GM12878 (cell line): ENCODE measurements around the gene SELENOW. TPM values are rescaled to one million over a fixed set of nuclear protein-coding genes. Genes with fewer than 3 reads are reported as not detected.

Experiments
- ATAC-seq: fragments of 200-7000 bp; cut with Tn5 transposase; 3 replicates; pipeline ENCODE4 v1.9.1; 2020; ENCODE audit warnings: mild to moderate bottlenecking, moderate library complexity
- BruUV-seq: library from RNA; stranded (reverse); fragments of 400-500 nt; replicated peaks from 2 replicates; lab custom pipeline; 2021; lab: Mats Ljungman, UMichigan
- CTCF ChIA-PET: fragments of 300-600 bp; sonication (Branson Sonifier 250); formaldehyde crosslinking; extraction: SDS; loops from one replicate; lab custom pipeline; 2021; ENCODE audit warnings: inconsistent platforms; lab: Yijun Ruan, JAX
- POLR2A ChIA-PET: fragments of 350-600 bp; formaldehyde crosslinking; extraction: SDS; loops from one replicate; lab custom pipeline; 2021; ENCODE audit warnings: inconsistent platforms; lab: Charles Lee
- RAD21 ChIA-PET: fragments of 300-600 bp; sonication (Branson Sonifier 250); formaldehyde crosslinking; loops from one replicate; lab custom pipeline; 2023; ENCODE audit warnings: antibody characterized with exemption; ENCODE audit not compliant: unreplicated experiment; lab: Charles Lee
- SMC1A ChIA-PET: fragments of 300-600 bp; sonication (Branson Sonifier 250); formaldehyde crosslinking; loops from one replicate; lab custom pipeline; 2023; ENCODE audit not compliant: unreplicated experiment, uncharacterized antibody; lab: Charles Lee
- DNase-seq: peaks from one replicate; pipeline ENCODE4 v3.0.0-alpha.2; 2011; ENCODE audit warnings: low read depth, low spot score
- FAIRE-seq: peaks from 3 replicates; lab custom pipeline; 2011; peaks lifted over from hg19 to GRCh38; lab: Jason Lieb, UNC
- H2AFZ ChIP-seq: 2 replicates; pipeline ENCODE4 v1.6.0; 2011; ENCODE audit warnings: low read depth, low read length, control low read depth; ENCODE audit not compliant: control insufficient read depth
- H3K27ac ChIP-seq: 2 replicates; pipeline ENCODE4 v1.5.1; 2011; ENCODE audit warnings: control low read depth; ENCODE audit not compliant: control insufficient read depth, insufficient read depth
- H3K27me3 ChIP-seq, 2 experiments: replicated peaks in 1 of 2; 2 replicates each; pipeline versions ENCODE4 v1.6.0 to v1.6.1; 2011; ENCODE audit warnings: low read length in 1 of 2; ENCODE audit not compliant: control insufficient read depth in 2 of 2, insufficient read depth in 2 of 2
- H3K36me3 ChIP-seq, 2 experiments: 2 replicates each; pipeline ENCODE4 v1.5.1; 2011; ENCODE audit warnings: low read length in 1 of 2; ENCODE audit not compliant: control insufficient read depth in 2 of 2, insufficient read depth in 2 of 2
- H3K4me1 ChIP-seq: 2 replicates; pipeline ENCODE4 v1.6.1; 2011; ENCODE audit warnings: mild to moderate bottlenecking, low read length, moderate library complexity, mixed read lengths; ENCODE audit not compliant: control insufficient read depth, insufficient read depth
- H3K4me2 ChIP-seq: 2 replicates; pipeline ENCODE4 v1.6.0; 2011; ENCODE audit warnings: control low read depth; ENCODE audit not compliant: control insufficient read depth, insufficient read depth
- H3K4me3 ChIP-seq: fragments of 200-600 bp; sonication (generic); 2 replicates; pipeline ENCODE4 v1.5.1; 2016
- H3K79me2 ChIP-seq: 2 replicates; pipeline ENCODE4 v1.6.0; 2011; ENCODE audit warnings: low read length; ENCODE audit not compliant: control insufficient read depth, insufficient read depth
- H3K9ac ChIP-seq: 2 replicates; pipeline ENCODE4 v1.8.0; 2011; ENCODE audit warnings: low read length, control low read depth, mixed read lengths; ENCODE audit not compliant: control insufficient read depth, insufficient read depth
- H3K9me3 ChIP-seq: replicated peaks from 3 replicates; pipeline ENCODE4 v1.5.1; 2011; ENCODE audit warnings: mild to moderate bottlenecking, low read length; ENCODE audit not compliant: control insufficient read depth, insufficient read depth
- H4K20me1 ChIP-seq: 2 replicates; pipeline ENCODE4 v1.6.0; 2011; ENCODE audit not compliant: control insufficient read depth, insufficient read depth
- BHLHE40 ChIP-seq, 2 experiments: fragments of 450-650 bp in 1 of 2; IDR thresholded peaks; 2 replicates each; pipeline ENCODE4 v1.6.1; 2011 to 2017; ENCODE audit warnings: low read depth in 2 of 2, borderline replicate concordance in 1 of 2, improper control_type of control experiment in 1 of 2, low read length in 1 of 2, mild to moderate bottlenecking in 1 of 2
- CREM ChIP-seq: IDR thresholded peaks from 2 replicates; pipeline ENCODE4 v1.6.1; 2014; ENCODE audit warnings: antibody characterized with exemption, low read depth
- DPF2 ChIP-seq: fragments of 450-650 bp; IDR thresholded peaks from 2 replicates; pipeline ENCODE4 v1.6.1; 2017; ENCODE audit warnings: mild to moderate bottlenecking
- E2F8 ChIP-seq: fragments of 450-650 bp; IDR thresholded peaks from 2 replicates; pipeline ENCODE4 v1.6.1; 2018; ENCODE audit warnings: mild to moderate bottlenecking, low read depth, moderate library complexity; ENCODE audit not compliant: partially characterized antibody
- ETV6 ChIP-seq, 2 experiments: fragments of 450-650 bp in 1 of 2; IDR thresholded peaks in 1 of 2; conservative IDR thresholded peaks in 1 of 2; 2 replicates each; pipeline ENCODE4 v1.6.1; 2014; ENCODE audit warnings: antibody characterized with exemption in 1 of 2, borderline replicate concordance in 1 of 2, low read depth in 1 of 2, mild to moderate bottlenecking in 1 of 2, moderate library complexity in 1 of 2
- FOXM1 ChIP-seq: IDR thresholded peaks from 2 replicates; pipeline ENCODE4 v1.6.1; 2012; ENCODE audit warnings: low read depth, mild to moderate bottlenecking, inconsistent platforms, low read length, moderate library complexity
- HDAC6 ChIP-seq: fragments of 200-600 bp; sonication (generic); IDR thresholded peaks from one replicate; pipeline ENCODE4 v1.8.0; 2017; ENCODE audit warnings: antibody characterized with exemption; ENCODE audit not compliant: unreplicated experiment
- KAT2A ChIP-seq: conservative IDR thresholded peaks from 2 replicates; pipeline ENCODE4 v1.6.1; 2011; ENCODE audit warnings: low read depth, low read length; ENCODE audit not compliant: control insufficient read depth
- LARP7 ChIP-seq: fragments of 450-650 bp; IDR thresholded peaks from 2 replicates; pipeline ENCODE4 v1.6.1; 2017; ENCODE audit warnings: mild to moderate bottlenecking
- SIN3A ChIP-seq: IDR thresholded peaks from 2 replicates; pipeline ENCODE4 v1.6.1; 2012; ENCODE audit warnings: low read depth, low read length, improper control_type of control experiment
- SMAD1 ChIP-seq: fragments of 450-650 bp; IDR thresholded peaks from 2 replicates; pipeline ENCODE4 v1.6.1; 2018; ENCODE audit warnings: mild to moderate bottlenecking, low read depth; ENCODE audit not compliant: partially characterized antibody
- SP1 ChIP-seq: IDR thresholded peaks from one replicate; pipeline ENCODE4 v1.6.1; 2011; ENCODE audit warnings: low read depth, low read length
- SRF ChIP-seq, 2 experiments: IDR thresholded peaks; 2 replicates each; pipeline ENCODE4 v1.6.1; 2011; ENCODE audit warnings: low read depth in 2 of 2, low read length in 2 of 2, mild to moderate bottlenecking in 1 of 2, moderate library complexity in 1 of 2
- SUPT20H ChIP-seq: IDR thresholded peaks from 2 replicates; pipeline ENCODE4 v1.6.1; 2011; ENCODE audit warnings: low read depth, mild to moderate bottlenecking, low read length, moderate library complexity, borderline replicate concordance; ENCODE audit not compliant: control insufficient read depth
- YY1 ChIP-seq: IDR thresholded peaks from 2 replicates; pipeline ENCODE4 v1.6.1; 2011; ENCODE audit warnings: low read depth, mild to moderate bottlenecking, low read length
- ZNF24 ChIP-seq: fragments of 450-650 bp; IDR thresholded peaks from 2 replicates; pipeline ENCODE4 v1.6.1; 2017; ENCODE audit warnings: antibody characterized with exemption, mild to moderate bottlenecking
- ZNF592 ChIP-seq: fragments of 450-650 bp; IDR thresholded peaks from 2 replicates; pipeline ENCODE4 v1.6.1; 2017; ENCODE audit warnings: mild to moderate bottlenecking, moderate library complexity
- WGBS: methylation state at CpG from one replicate; pipeline ENCODE4 v1.1.6; 2016; ENCODE audit warnings: low lambda C conversion rate; ENCODE audit not compliant: insufficient replicate concordance, insufficient coverage; ENCODE audit errors: missing lambda C conversion rate; 5-methylcytosine and 5-hydroxymethylcytosine counted together
- in situ Hi-C: fragments of 300-500 bp; cut with MboI; formaldehyde crosslinking; loops from 9 replicates; pipeline ENCODE4 v1.14.3; 2018; ENCODE audit warnings: mixed read lengths
- intact Hi-C: fragments of 100-400 bp; cut with micrococcal nuclease; formaldehyde crosslinking; loops from one replicate; pipeline ENCODE4 v1.14.2; 2022; ENCODE audit not compliant: unreplicated experiment
- polyA plus RNA-seq, 11 experiments: library from polyadenylated mRNA; depleted of rRNA in 4 of 11; unstranded in 6 of 11; stranded (reverse) in 5 of 11; fragments of >200 nt; fragmentation: Nextera tagmentation in 4 of 11; fragmentation: Illumina TruSeq in 1 of 11; extraction: Ambion mirVana in 4 of 11; extraction: Trizol in 1 of 11; gene quantifications; 1 replicate in 1 of 11; 2 replicates in 10 of 11; pipeline versions ENCODE4 v1.2.1 to v1.2.3, GENCODE V29; 2011 to 2016; ENCODE audit warnings: inconsistent platforms in 2 of 11, missing spikeins in 2 of 11, low read depth in 1 of 11
- total RNA-seq, 4 experiments: library from RNA; depleted of rRNA in 3 of 4; stranded (reverse); fragments of >200 nt in 3 of 4; fragmentation: Illumina TruSeq in 1 of 4; extraction: Trizol in 1 of 4; gene quantifications; 2 replicates each; pipeline versions ENCODE4 v1.2.1 to v1.2.3, GENCODE V29; 2013 to 2021

The SELENOW gene
- total and polyA plus RNA-seq, 10 of the 15 experiments (the other 5 are each of a cell fraction or from before 2014, with no cell fraction given), result 53.3 to 186 (median 101) TPM

GRCh38 chr19:47741544-47742140, 36.9 kb upstream of the SELENOW start:
- BruUV-seq, result no TSS peak
- ChIA-PET SMC1A (no interaction called here), CTCF (no interaction called here), RAD21 (interaction anchor here (0.6 kb wide), 1 partner anchor 226 kb away, joined by 3 read pairs; no protein-coding TSS in a partner anchor), POLR2A (no interaction called here)
- H3K4me1 ChIP-seq, result peaks cover 10% of the 10 kb centered on the region; the same call in 1 of the 2 replicates
- H3K4me2 ChIP-seq, result no peak overlapping the region
- in situ Hi-C loops, result no loop called here
- H3K27me3 ChIP-seq, result no peaks in the 10 kb centered on the region
- H3K9me3 ChIP-seq, result no peaks in the 10 kb centered on the region
- no peak overlapping the region for H3K9ac ChIP-seq
- no peak overlapping the region for H2AFZ ChIP-seq
- no peak overlapping the region for H3K4me3 ChIP-seq
- DNase-seq (no peak), FAIRE-seq (no peak), ATAC-seq (no peak)
- intact Hi-C loops, result no loop called here
- H3K27ac ChIP-seq, result no peak overlapping the region
- H3K36me3 ChIP-seq, result no peaks in the 10 kb centered on the region
- WGBS, result 49% methylated on average over 15 of the region's 15 CpGs
- peaks cover 13% of the 10 kb centered on the region for H3K79me2 ChIP-seq
- no peaks in the 10 kb centered on the region for H4K20me1 ChIP-seq
- no peak for TF ChIP-seq CREM
- TF ChIP-seq SUPT20H, result no peak
- TF ChIP-seq ETV6 (conservative IDR thresholded peaks at IDR 0.05 in 1 of 2, IDR thresholded peaks at IDR 0.05 in 1 of 2; ENCODE audit: borderline replicate concordance in 1 of 2, low read depth in 1 of 2), result no peak
- no peak for TF ChIP-seq YY1
- no peak for TF ChIP-seq BHLHE40 (IDR thresholded peaks at IDR 0.05; ENCODE audit: borderline replicate concordance in 1 of 2, low read depth in 2 of 2, low read length in 1 of 2)
- no peak for TF ChIP-seq E2F8
- TF ChIP-seq SP1, result no peak
- TF ChIP-seq FOXM1, result no peak
- no peak for TF ChIP-seq ZNF592
- no peak for TF ChIP-seq HDAC6
- TF ChIP-seq KAT2A, result no peak
- TF ChIP-seq DPF2, result no peak
- TF ChIP-seq SRF (IDR thresholded peaks at IDR 0.05; ENCODE audit: low read depth in 2 of 2, low read length in 2 of 2), result no peak
- TF ChIP-seq SMAD1, result no peak
- no peak for TF ChIP-seq LARP7
- TF ChIP-seq SIN3A, result no peak
- TF ChIP-seq ZNF24, result no peak
